Ishikawa (cell line): ENCODE measurements around the gene CCDC187.

Experiments used
- CEBPB ChIP-seq: IDR thresholded peaks from 2 replicates; pipeline ENCODE4 v1.6.1; 2012
- CREB1 ChIP-seq: IDR thresholded peaks from 2 replicates; pipeline ENCODE4 v1.6.1; 2012; ENCODE audit warnings: low read depth
- EP300 ChIP-seq: IDR thresholded peaks from 2 replicates; pipeline ENCODE4 v1.6.1; 2012; ENCODE audit warnings: borderline replicate concordance
- FOXM1 ChIP-seq: IDR thresholded peaks from 2 replicates; pipeline ENCODE4 v1.6.1; 2012; ENCODE audit warnings: low read depth, borderline replicate concordance
- NFIC ChIP-seq: IDR thresholded peaks from 2 replicates; pipeline ENCODE4 v1.6.1; 2012
- RAD21 ChIP-seq: IDR thresholded peaks from 2 replicates; pipeline ENCODE4 v1.6.1; 2012; ENCODE audit warnings: low read depth
- REST ChIP-seq: IDR thresholded peaks from 2 replicates; pipeline ENCODE4 v1.6.1; 2012; ENCODE audit warnings: low read depth, mild to moderate bottlenecking
- TAF1 ChIP-seq: IDR thresholded peaks from 2 replicates; pipeline ENCODE4 v1.6.1; 2012; ENCODE audit warnings: low read depth, mild to moderate bottlenecking
- TCF12 ChIP-seq: IDR thresholded peaks from 2 replicates; pipeline ENCODE4 v1.6.1; 2012; ENCODE audit warnings: low read depth
- YY1 ChIP-seq: IDR thresholded peaks from 2 replicates; pipeline ENCODE4 v1.6.1; 2012; ENCODE audit warnings: low read depth
- ZBTB7A ChIP-seq: IDR thresholded peaks from 2 replicates; pipeline ENCODE4 v1.6.1; 2012; ENCODE audit warnings: low read depth
- TF ChIP-seq, protein P1 (sequence below): IDR thresholded peaks from 2 replicates; pipeline ENCODE4 v1.6.1; 2012
- TF ChIP-seq, protein P2 (sequence below): IDR thresholded peaks from 2 replicates; pipeline ENCODE4 v1.6.1; 2012

- TF ChIP-seq TAF1 (no peak), ZBTB7A (0 out of 2 replicates have a peak, but pooled peaks have one; percentile 29), CREB1 (no peak), EP300 (no peak), NFIC (no peak), RAD21 (no peak), YY1 (no peak), CEBPB (no peak), FOXM1 (no peak), REST (no peak), TCF12 (no peak)
- TF ChIP-seq, protein P1, sequence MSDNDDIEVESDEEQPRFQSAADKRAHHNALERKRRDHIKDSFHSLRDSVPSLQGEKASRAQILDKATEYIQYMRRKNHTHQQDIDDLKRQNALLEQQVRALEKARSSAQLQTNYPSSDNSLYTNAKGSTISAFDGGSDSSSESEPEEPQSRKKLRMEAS = no peak
- TF ChIP-seq, protein P2, sequence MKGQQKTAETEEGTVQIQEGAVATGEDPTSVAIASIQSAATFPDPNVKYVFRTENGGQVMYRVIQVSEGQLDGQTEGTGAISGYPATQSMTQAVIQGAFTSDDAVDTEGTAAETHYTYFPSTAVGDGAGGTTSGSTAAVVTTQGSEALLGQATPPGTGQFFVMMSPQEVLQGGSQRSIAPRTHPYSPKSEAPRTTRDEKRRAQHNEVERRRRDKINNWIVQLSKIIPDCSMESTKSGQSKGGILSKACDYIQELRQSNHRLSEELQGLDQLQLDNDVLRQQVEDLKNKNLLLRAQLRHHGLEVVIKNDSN = no peak
Measured at GRCh38 chr9:136284951-136285350, 18.9 kb downstream of the CCDC187 start.
